GM12801 (cell line): ENCODE data around the gene RPP25L.

Source experiments
- TF ChIP-seq, protein P1 (sequence below): IDR thresholded peaks from one replicate; pipeline ENCODE4 v1.5.1; 2011; ENCODE audit warnings: control low read depth; ENCODE audit not compliant: insufficient read length; ENCODE audit errors: extremely low read depth

RPP25L gene

DNA sequence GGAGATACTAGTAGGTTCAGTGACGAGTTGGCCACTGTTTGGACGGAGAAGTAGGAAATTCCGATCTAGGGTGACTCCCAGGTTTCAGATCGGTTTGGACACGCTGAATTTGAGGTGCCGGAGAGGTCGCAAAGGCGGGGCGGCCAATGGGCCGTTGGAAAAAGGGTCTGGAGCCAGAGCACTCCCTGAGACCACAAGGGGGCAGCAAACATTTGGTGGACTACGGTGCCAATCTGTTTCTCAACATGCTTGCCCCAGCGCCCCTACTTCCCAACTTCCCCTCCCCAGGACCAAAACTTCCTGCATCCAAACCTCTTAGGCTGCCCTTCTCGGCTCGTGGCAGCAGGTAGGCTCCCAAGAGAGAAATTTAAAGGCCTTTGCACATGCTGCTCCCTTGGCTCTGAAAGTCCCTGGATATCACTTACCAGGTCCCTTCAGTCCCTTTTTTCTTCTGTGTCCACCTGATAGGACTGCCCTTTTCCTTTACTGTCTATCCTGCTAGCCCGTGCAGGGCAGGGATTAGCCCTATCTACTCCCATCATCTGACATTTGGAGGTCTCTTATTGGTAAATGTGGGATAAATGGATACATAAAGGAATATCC, 992 bp upstream of the RPP25L start:
- TF ChIP-seq, protein P1, sequence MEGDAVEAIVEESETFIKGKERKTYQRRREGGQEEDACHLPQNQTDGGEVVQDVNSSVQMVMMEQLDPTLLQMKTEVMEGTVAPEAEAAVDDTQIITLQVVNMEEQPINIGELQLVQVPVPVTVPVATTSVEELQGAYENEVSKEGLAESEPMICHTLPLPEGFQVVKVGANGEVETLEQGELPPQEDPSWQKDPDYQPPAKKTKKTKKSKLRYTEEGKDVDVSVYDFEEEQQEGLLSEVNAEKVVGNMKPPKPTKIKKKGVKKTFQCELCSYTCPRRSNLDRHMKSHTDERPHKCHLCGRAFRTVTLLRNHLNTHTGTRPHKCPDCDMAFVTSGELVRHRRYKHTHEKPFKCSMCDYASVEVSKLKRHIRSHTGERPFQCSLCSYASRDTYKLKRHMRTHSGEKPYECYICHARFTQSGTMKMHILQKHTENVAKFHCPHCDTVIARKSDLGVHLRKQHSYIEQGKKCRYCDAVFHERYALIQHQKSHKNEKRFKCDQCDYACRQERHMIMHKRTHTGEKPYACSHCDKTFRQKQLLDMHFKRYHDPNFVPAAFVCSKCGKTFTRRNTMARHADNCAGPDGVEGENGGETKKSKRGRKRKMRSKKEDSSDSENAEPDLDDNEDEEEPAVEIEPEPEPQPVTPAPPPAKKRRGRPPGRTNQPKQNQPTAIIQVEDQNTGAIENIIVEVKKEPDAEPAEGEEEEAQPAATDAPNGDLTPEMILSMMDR: no peak

DNA sequence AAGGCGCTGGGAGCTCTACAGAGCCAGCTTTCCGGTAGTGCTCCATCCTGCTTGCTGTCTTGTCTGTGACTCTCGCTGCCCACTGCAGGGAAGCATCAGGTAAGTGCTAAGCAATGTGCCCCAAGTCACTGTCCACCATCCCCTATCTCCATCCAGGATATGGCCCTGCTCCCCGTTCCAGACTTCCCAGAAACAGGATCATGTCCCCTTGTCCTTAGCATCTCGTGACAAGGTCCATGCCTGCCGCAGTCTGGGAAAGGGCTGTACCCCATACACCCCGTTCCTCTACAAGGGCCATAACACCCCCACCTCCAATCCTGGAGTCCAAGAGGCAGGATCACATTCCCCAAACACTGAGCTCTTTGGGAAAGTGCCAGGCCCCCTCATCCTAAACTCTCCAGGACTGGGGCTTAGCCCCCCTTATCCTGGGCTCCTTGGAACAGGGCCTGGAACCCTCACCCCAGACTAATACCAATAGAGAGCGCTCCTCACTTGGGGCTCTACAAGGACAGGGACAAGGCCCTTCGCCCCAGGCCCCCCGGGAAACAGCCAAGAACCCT, 566 bp downstream of the RPP25L start:
- TF ChIP-seq, protein P1: no peak

GRCh38 chr9:34610434-34611206, 1.3 kb downstream of the RPP25L start:
- TF ChIP-seq, protein P1: no peak

DNA sequence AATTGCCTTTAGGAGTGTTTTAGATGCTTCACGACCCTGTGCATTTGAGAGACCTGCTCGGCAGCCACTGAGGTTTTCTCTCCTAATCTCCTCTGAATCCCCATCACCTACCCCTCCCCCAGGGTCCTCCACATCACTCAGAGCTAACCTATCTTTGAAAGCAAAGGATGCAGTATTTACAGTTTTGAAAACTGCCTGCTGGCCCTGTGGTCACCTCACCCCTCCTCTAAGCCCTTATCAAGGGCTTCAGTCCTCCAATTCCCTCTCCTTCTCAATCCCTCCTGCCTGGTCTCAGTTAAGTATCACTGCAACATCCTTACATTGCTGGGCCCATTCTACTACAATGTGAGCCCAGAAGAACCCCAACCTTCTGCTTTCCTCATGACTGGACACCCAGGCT, 4.6 kb downstream of the RPP25L start:
- TF ChIP-seq, protein P1: no peak

DNA sequence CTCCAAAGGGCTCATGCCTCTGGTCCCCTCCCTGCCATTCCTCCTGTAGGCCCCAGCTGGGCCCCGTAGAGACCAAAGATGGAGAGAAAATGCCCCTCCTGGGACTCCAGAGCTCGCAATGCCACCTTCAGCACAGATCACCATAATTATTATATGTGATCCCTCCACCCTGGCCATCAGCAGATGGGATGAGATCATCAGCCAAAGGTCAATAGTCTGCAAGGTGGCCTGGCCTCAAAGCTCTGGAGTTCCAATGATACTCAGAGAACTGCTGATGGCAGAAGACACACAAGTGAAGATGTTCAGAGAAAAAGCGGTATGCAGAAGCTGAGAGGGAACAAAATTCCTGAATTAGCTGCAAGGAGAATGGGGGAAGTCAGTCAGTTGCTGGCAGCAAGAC, 5.0 kb downstream of the RPP25L start:
- TF ChIP-seq, protein P1: no peak

- TF ChIP-seq, protein P1: no peak
These were observed 5.7 kb downstream of the RPP25L start for GRCh38 chr9:34606190-34606589.

DNA sequence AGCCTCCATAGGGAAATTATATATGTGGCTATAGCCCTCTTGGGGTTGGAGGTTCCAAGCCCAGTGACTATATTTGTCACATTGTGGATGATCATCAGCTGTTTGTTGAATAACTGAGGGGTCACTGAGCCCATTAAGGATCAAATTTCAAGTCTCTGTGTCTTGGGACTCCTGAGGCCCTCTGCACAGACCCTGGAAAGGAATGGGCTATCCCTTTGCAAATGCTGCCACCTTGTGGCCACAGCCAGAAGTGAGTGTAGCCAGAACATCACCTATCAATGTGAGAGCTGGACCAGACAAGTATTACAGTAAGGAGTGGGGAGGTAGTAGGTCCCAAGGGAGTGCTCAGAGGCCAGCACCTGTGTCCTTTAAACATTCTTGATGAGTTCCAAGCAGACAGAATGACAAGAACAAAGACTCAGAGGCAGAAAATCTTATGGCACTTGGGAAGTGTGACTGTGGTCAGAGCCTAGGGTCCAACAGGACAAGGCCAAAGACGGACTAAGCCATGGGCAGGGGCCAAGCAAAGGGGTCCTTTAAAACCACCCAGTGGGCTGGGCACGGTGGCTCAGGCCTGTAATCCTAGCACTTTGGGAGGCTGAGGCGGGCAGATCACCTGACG, 8.2 kb downstream of the RPP25L start:
- TF ChIP-seq, protein P1: peak; percentile 23
